ENCODE measurements around the gene PCK1. TPM values are rescaled to one million over a fixed set of nuclear protein-coding genes. Genes with fewer than 3 reads are reported as not detected.

Gene PCK1
- total and polyA plus RNA-seq, 2 experiments from 2014 or later, result not detected

- TF ChIP-seq REST (IDR thresholded peaks at IDR 0.05; ENCODE audit: unreplicated experiment), result no peak
Measured at GRCh38 chr20:57587278-57587988, 26.5 kb downstream of the PCK1 start (continued).

GRCh38 chr20:57587989-57588377 lies 27.1 kb downstream of the PCK1 start:
- Histone ChIP-seq H3K9me2 (ENCODE audit: insufficient read depth) (no peaks in the 10 kb centered on the region), H3K36me3 (ENCODE audit: insufficient read depth) (no peaks in the 10 kb centered on the region), H3K4me3 (no peak overlapping the region), H3K79me2 (replicated peaks; ENCODE audit: insufficient read depth) (no peaks in the 10 kb centered on the region), H4K20me1 (replicated peaks; ENCODE audit: insufficient read depth) (no peaks in the 10 kb centered on the region), H3K4me2 (no peak overlapping the region), H3K27ac (ENCODE audit: low read depth) (no peak overlapping the region), H3F3A (replicated peaks; ENCODE audit: low read depth) (no peaks in the 10 kb centered on the region), H3K27me3 (ENCODE audit: insufficient read depth) (no peaks in the 10 kb centered on the region), H3K4me1 (ENCODE audit: insufficient read depth) (no peaks in the 10 kb centered on the region), H2AFZ (no peak overlapping the region)
- Mint-ChIP-seq H3K36me3 (ENCODE audit: low read depth) (no peaks in the 10 kb centered on the region), H3K9me3 (peaks cover 12% of the 10 kb centered on the region; the same call in 2 of the 3 replicates), H3K4me1 (peaks cover 1% of the 10 kb centered on the region), H3K27me3 (ENCODE audit: insufficient read depth, low read depth, poor library complexity) (peaks cover 13% of the 10 kb centered on the region), H3K27ac (no peak overlapping the region), H3K4me3 (no peak overlapping the region)
- no peak for TF ChIP-seq NANOG (IDR thresholded peaks at IDR 0.05; ENCODE audit: borderline replicate concordance)
- no peak for TF ChIP-seq POLR2AphosphoS5 (IDR thresholded peaks at IDR 0.05; ENCODE audit: low read depth)
- TF ChIP-seq JUNB (IDR thresholded peaks at IDR 0.05; ENCODE audit: unreplicated experiment), result no peak
- no peak for DNase-seq (ENCODE audit: low spot score)
- ATAC-seq, result no peak

GRCh38 chr20:57588596-57588995 lies 27.7 kb downstream of the PCK1 start:
- peaks cover 12% of the 10 kb centered on the region; the same call in 2 of the 3 replicates for H3K9me3 Mint-ChIP-seq
- H3K36me3 Mint-ChIP-seq (ENCODE audit: low read depth), result no peaks in the 10 kb centered on the region
- H3K27me3 Mint-ChIP-seq (ENCODE audit: insufficient read depth, low read depth, poor library complexity), result peaks cover 10% of the 10 kb centered on the region
- no peak overlapping the region for H3K4me3 ChIP-seq
- no peak overlapping the region for H3K27ac ChIP-seq (ENCODE audit: low read depth)
- no peak overlapping the region for H2AFZ ChIP-seq
- H3K9me2 ChIP-seq (ENCODE audit: insufficient read depth), result no peaks in the 10 kb centered on the region
- H3K4me1 Mint-ChIP-seq, result no peaks in the 10 kb centered on the region; the same call in 2 of the 3 replicates
- ATAC-seq (no peak), DNase-seq (ENCODE audit: low spot score) (no peak)
- no peaks in the 10 kb centered on the region for H4K20me1 ChIP-seq (replicated peaks; ENCODE audit: insufficient read depth)
- H3K79me2 ChIP-seq (replicated peaks; ENCODE audit: insufficient read depth), result no peaks in the 10 kb centered on the region
- H3K4me3 Mint-ChIP-seq, result no peak overlapping the region
- no peak overlapping the region for H3K27ac Mint-ChIP-seq
- no peaks in the 10 kb centered on the region for H3F3A ChIP-seq (replicated peaks; ENCODE audit: low read depth)
- H3K27me3 ChIP-seq (ENCODE audit: insufficient read depth), result no peaks in the 10 kb centered on the region
- no peaks in the 10 kb centered on the region for H3K36me3 ChIP-seq (ENCODE audit: insufficient read depth)
- no peak overlapping the region for H3K4me2 ChIP-seq
- H3K4me1 ChIP-seq (ENCODE audit: insufficient read depth), result no peaks in the 10 kb centered on the region
- TF ChIP-seq ETS1 (IDR thresholded peaks at IDR 0.05) (no peak), ZNF114 (CRISPR knock-in tag; IDR thresholded peaks at IDR 0.05) (no peak), EZH2phosphoT487 (IDR thresholded peaks at IDR 0.05; ENCODE audit: unreplicated experiment) (no peak), CREB1 (CRISPR knock-in tag; IDR thresholded peaks at IDR 0.05; ENCODE audit: low read depth) (no peak), NANOG (IDR thresholded peaks at IDR 0.05; ENCODE audit: borderline replicate concordance) (no peak), JUNB (IDR thresholded peaks at IDR 0.05; ENCODE audit: unreplicated experiment) (no peak), CTCF (conservative IDR thresholded peaks at IDR 0.05; ENCODE audit: low read depth in 2 of 2) (no peak), ZNF331 (CRISPR knock-in tag; IDR thresholded peaks at IDR 0.05; ENCODE audit: low read depth) (no peak), POLR2AphosphoS5 (IDR thresholded peaks at IDR 0.05; ENCODE audit: low read depth) (no peak)
